AG20443 (cell line): ENCODE results near the gene FAHD1.
"Not testable (repeated sequence)": the region's sequence is repeated elsewhere in the genome, so short reads cannot be mapped to it uniquely, and the experiment has no call there.

ENCODE experiments used
- DNase-seq: peaks from one replicate; pipeline ENCODE4 v3.0.0; 2012; ENCODE audit warnings: low spot score, mixed read lengths

Gene FAHD1

GRCh38 chr16:1846416-1846815 lies 19.4 kb downstream of the FAHD1 start:
- DNase-seq = no peak

- DNase-seq = no peak
Measured at GRCh38 chr16:1850981-1851380, 24.0 kb downstream of the FAHD1 start.

DNA sequence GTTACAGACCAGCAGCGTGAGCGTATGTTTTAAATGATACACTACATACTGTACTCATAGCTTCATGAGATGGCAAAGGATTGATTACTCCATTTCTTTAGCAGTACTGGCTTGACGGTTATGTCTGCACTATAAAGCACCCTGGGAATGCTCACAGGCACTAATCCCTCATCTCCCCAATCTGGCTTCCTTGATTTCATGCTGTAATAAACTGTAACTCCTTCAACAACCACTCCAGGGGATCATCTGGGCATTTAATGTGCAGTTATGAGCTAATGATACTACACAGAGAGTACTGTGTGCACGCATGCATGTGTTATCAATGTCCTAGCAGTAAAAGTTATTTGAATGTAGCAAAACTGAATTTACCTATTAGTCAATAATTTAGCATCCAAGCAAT lies 24.8 kb downstream of the FAHD1 start:
- no peak for DNase-seq

GRCh38 chr16:1857433-1858097 lies 30.6 kb downstream of the FAHD1 start:
- DNase-seq = no peak

DNA sequence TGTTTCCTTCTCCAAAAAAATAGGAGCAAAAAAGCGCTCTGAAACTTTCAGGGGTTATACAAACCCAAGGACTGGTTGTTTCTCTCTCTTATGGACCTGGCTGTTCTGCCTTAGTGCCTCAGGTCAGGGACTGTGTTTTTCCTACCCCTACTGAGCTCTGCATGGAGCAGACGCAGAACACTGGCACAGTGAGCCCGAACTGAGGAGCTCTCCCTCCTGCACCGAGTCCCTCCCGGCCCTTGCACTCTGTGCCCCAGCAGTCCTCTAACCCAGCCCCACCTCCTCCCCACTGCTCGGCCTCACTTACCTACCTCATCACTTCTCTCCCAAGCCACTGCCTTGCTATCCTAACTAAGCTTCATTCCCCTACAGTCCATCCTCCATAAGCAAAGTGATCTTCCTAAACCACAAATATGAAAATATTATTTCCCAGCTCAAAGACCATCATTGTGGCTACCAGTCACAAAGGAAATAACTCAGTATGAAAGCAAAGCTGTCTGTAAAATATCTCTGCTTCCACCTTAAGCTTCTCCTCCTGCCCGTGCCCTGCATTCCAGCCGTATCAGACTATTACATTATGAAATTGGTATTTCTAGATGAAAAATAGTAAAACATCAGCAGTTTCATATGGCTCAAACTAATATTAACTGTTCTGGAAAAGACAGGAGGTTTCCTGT lies 31.3 kb downstream of the FAHD1 start:
- no peak for DNase-seq

- DNase-seq = no peak
Measured at GRCh38 chr16:1859650-1860049, 32.6 kb downstream of the FAHD1 start.

DNA sequence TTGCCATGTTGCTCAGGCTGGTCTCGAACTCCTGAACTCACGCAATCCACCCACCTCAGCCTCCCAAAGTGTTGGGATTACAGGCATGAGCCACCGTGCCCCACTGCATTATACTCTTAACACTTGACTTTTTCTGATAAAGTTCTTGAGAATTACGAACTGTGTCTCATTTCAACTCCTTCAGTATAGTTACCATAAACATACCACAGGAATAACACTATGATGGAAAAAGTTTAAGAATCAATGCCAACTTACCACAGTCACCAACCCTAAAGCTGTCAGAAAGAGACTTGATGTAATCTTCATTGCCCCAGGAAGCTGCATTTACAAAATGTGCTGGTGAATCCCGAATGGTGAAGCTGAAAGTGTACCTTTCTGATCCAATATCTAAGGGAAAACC lies 34.7 kb downstream of the FAHD1 start:
- DNase-seq = no peak

- no peak for DNase-seq
Measured at GRCh38 chr16:1862394-1862793, 35.4 kb downstream of the FAHD1 start.

DNA sequence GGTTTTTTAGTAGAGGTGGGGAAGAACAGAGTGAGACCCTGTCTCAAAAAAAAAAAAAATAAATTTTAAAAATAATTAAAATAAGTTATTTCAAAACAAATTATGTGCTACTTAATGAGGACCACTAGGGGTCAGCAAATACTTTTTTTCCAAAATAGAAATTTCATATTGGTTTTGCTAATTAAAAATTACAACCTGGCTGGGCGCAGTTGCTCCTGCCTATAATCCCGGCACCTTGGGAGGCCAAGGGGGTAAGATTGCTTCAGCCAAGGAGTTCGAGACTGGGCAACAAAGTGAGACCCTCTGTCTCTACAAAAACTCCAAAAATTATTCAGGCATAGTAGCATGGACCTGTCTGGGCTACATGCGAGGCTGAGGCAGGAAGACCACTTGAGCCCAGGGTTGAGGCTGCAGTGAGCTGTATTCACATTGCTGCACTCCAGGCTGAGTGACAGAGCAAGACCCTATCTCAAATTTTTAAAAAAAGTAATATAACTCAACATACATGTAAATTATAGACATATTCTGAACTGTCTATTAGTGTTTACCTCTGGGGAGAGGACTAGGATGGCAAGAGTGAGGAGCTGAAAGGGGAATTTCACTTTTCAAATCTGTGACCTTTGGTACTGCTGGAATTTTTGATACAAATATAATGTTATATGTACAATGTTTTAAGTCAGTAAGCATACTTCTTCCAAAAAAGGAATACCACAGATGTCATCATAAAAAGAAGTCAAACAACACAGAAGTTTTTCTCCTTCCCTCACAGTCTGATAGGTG lies 36.9 kb downstream of the FAHD1 start:
- DNase-seq = no peak

GRCh38 chr16:1865902-1866690 lies 39.1 kb downstream of the FAHD1 start:
- DNase-seq = no peak

GRCh38 chr16:1870365-1871082 lies 43.5 kb downstream of the FAHD1 start:
- peak; percentile 56 for DNase-seq

DNA sequence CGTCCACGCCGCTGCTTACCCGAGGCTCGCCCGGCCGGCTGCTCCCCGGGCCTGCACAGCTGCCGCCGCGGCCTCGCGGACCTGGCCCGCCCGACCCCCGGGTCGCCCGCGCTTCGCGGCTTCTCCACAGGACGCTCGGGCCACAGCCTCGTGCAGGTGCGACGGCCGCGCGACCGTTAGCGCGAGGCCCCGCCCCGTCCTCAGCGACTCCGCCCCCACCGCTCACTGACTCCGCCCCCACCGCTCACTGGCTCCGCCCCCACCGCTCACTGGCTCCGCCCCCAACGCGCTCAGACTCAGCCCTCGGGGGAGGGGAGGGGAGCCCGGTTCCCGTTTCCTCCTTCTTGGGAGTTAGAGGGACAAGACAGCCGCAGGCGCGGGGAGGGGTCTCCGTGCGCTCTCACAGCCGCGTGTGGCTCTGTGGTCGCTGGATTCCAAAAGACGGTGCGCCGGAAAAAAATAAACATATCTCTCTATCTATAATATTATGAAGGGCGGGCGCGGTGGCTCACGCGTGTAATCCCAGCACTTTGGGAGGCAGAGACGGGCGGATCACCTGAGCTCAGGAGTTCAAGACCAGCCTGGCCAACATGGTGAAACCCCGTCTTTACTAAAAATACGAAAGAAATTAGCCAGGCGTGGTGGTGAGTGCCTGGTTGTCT lies 45.1 kb downstream of the FAHD1 start, which contains the start of gene MEIOB:
MEIOB (minus strand) TSS at position 191 of the 662 bp plus-strand sequence. CDS start 3,989 bp downstream, outside the sequence.
- DNase-seq = peak; percentile 70

DNA sequence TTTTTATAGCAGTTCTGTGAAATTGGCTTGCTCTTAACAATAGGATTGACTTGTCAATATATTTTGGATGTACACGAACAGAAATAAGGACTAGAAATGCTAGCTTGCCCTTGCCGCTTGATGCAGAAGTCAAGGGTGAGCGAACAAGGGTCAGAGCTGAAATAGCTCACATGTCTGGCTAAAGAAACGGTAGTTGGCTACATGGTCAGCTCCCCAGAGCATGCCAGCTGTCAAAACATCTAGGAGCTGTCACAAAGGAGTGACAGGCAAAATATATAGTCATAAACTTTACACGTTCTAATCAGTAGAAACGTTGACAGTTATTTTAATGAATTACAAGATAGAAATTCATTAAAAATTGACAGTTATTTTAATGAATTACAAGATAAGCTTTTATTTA lies 47.8 kb downstream of the FAHD1 start:
- DNase-seq = no peak

GRCh38 chr16:1876066-1876465 lies 49.1 kb downstream of the FAHD1 start:
- DNase-seq = not testable (repeated sequence)

- no peak for DNase-seq
Measured at GRCh38 chr16:1876468-1876867, 49.5 kb downstream of the FAHD1 start.

DNA sequence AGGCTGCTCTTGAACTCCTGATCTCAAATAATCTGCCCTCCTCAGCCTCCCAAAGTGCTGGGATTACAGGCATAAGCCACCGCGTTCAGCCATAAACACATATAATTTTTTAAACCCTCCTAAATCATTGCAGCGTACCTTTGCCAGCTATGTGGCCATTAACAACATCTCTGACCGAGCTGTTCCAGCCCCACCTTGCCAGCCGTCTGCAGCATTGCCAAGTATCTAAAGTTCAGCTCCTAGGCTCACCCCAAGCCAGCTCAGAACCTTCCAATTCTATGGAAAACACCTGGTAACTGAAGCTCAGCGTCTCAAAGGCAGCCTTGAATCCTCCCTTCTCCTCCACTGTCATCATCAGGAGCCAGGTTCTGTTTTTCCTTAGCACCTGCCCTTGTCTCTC lies 50.1 kb downstream of the FAHD1 start:
- DNase-seq = no peak

DNA sequence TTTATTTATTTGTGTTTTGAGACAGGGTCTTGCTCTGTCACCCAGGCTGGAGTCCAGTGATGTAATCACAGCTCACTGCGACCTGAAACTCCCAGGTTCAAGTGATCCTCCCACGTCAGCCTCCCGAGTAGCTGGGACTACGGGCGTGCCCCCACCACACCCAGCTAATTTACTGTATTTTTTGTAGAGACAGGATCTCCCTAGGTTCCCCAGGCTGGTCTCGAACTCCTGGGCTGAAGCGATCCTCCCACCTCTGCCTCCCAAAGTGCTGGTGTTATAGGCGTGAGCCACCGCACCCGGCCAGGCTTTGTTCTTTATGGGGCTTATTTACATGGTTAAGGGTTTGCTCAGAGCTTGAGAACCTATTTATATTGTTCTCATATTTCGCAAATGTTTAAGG lies 50.8 kb downstream of the FAHD1 start:
- DNase-seq = no peak

GRCh38 chr16:1878256-1878655 lies 51.2 kb downstream of the FAHD1 start:
- DNase-seq = no peak
